Omental fat pad (tissue), 4 donors: ENCODE measurements around the gene ANKAR. TPM values are rescaled to one million over a fixed set of nuclear protein-coding genes. Genes with fewer than 3 reads are reported as not detected.
"Not testable (repeated sequence)": the region's sequence is repeated elsewhere in the genome, so short reads cannot be mapped to it uniquely, and the experiment has no call there.

Experiments
- ATAC-seq: fragments of 150-250 bp; one replicate; pipeline ENCODE4 v1.9.1; 2016; ENCODE audit warnings: mild to moderate bottlenecking, moderate library complexity; ENCODE audit not compliant: low FRiP score
- DNase-seq: peaks from one replicate; pipeline ENCODE4 v3.0.0-alpha.2; 2019; ENCODE audit warnings: low spot score
- CTCF ChIP-seq, 3 donors: fragments of 450-650 bp; IDR thresholded peaks; one replicate each; pipeline ENCODE4 v1.5.1; 2016 to 2017; ENCODE audit warnings: antibody characterized with exemption in 3 of 3, mild to moderate bottlenecking in 3 of 3, moderate library complexity in 2 of 3
- total RNA-seq, 4 donors: library from RNA; depleted of rRNA; stranded (reverse); fragments of >200 nt; gene quantifications; one replicate each; pipeline ENCODE4 v1.1.0, GENCODE V29; 2016

ANKAR gene
- total RNA-seq, 4 donors from 2014 or later = 7.3 to 19.4 (median 10.8) TPM

DNA sequence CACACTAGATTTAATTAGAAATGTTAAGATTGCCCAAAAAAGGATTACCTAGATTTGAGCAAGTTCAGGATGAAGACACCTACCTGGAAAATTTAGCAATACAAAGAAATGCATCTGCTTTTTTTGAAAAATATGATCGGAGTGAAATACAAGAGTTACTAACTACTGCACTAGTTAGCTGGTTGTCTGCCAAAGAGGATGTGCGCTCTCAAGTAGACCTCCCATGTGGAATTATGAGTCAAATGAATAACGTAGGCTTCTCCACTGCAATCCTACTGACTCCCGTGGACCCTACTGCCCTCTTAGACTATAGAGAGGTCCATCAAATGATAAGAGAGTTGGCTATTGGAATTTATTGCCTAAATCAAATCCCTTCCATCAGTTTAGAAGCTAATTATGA, 2.0 kb downstream of the ANKAR start:
- DNase-seq (no peak), ATAC-seq (no peak)
- no peak for TF ChIP-seq CTCF (IDR thresholded peaks at IDR 0.05)

DNA sequence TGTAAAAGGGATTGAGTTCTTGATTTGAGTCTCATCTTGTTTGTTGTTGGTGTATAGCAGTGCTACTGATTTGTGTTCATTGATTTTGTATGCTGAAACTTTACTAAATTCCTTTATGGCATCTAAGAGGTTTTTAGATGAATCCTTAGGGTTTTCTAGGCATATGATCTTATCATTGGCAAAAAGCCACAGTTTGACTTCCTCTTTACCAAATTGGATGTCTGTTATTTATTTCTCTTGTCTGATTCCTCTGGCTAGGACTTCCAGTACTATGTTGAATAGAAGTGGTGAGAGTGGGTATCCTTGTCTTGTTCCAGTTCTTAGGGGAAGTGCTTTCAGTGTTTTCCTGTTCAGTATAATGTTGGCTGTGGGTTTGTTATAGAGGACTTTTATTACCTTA, 4.8 kb downstream of the ANKAR start:
- DNase-seq (no peak), ATAC-seq (no peak)
- TF ChIP-seq CTCF (IDR thresholded peaks at IDR 0.05) = no peak

- DNase-seq (no peak), ATAC-seq (no peak)
- no peak for TF ChIP-seq CTCF (IDR thresholded peaks at IDR 0.05)
These were observed 6.7 kb downstream of the ANKAR start for GRCh38 chr2:189681203-189681602.

DNA sequence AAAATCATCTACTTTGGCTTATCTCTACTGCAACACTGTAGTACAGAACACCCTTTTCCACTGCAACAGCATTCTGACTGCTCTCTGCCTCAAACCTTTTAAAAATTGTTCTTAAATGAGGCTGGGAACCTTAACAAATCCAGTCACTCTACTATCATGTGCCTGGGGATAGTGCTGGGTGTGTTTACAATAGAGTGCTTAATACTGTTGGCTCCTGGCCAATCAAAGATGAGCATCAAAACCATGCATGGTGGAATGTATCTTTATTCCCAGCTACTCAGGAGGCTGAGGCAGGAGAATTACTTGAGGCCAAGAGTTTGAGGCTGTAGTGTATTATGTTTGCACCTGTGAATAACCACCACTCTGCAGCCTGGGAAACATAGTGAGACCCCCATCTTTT, 7.4 kb downstream of the ANKAR start:
- ATAC-seq (no peak), DNase-seq (no peak)
- TF ChIP-seq CTCF (IDR thresholded peaks at IDR 0.05) = no peak

DNA sequence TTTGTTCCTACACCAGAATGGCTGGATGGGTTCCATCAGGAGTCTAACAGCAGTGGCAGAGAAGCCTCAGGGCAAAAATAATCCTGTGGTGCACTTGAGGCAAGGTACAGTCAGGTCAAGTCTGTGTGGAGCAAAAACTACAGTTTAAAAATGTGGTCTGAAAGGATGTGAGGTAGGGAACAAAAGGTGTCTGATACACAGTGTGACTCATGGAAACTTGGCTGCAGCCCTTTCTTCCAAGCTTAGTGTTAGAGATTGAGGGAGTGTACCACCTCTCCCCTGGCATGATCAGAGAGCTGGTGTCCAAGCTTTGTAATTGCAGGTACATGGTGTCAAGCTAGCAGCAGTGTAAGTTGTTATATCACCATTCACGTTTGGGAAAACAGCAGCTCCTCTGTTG, 8.9 kb downstream of the ANKAR start:
- DNase-seq = no peak
- no peak for ATAC-seq
- no peak for TF ChIP-seq CTCF (IDR thresholded peaks at IDR 0.05)

- DNase-seq (no peak), ATAC-seq (no peak)
- TF ChIP-seq CTCF (IDR thresholded peaks at IDR 0.05) = no peak
These were observed 10.3 kb downstream of the ANKAR start for GRCh38 chr2:189684811-189685210.

- TF ChIP-seq CTCF (IDR thresholded peaks at IDR 0.05) = no peak
- ATAC-seq (no peak), DNase-seq (no peak)
These were observed 11.2 kb downstream of the ANKAR start for GRCh38 chr2:189685540-189686229.

- ATAC-seq, DNase-seq: not testable (repeated sequence)
These were observed 13.3 kb downstream of the ANKAR start for GRCh38 chr2:189687796-189688195.
